ENCODE results near the gene GCNA. TPM values are rescaled to one million over a fixed set of nuclear protein-coding genes. Genes with fewer than 3 reads are reported as not detected.
A peak's percentile ranks its signal among the peaks of the same experiment; 100 is the strongest.

GCNA gene
- polyA plus RNA-seq, 1 of the 3 experiments (the other 2 are of a cell fraction), result 1.8 TPM

- Histone ChIP-seq H3K9me2 (no peaks in the 10 kb centered on the region), H3K27ac (ENCODE audit: low read depth in 2 of 2, low read length in 1 of 2) (no peak overlapping the region), H3F3A (replicated peaks; ENCODE audit: insufficient read depth) (no peaks in the 10 kb centered on the region), H3K27me3 (ENCODE audit: insufficient read depth) (no peaks in the 10 kb centered on the region; the same call in 1 of the 2 replicates), H3K9ac (no peak overlapping the region), H3K9me3 (no peaks in the 10 kb centered on the region), H2AFZ (ENCODE audit: low read depth) (no peak overlapping the region), H3K36me3 (replicated peaks in 1 of 2; ENCODE audit: control insufficient read depth in 1 of 2, insufficient read depth in 2 of 2, low read length in 1 of 2) (no peaks in the 10 kb centered on the region), H3K4me3 (ENCODE audit: low read depth in 2 of 2, low read length in 1 of 2) (no peak overlapping the region), H3K4me2 (no peak overlapping the region), H3K4me1 (ENCODE audit: control insufficient read depth in 1 of 2, insufficient read depth in 2 of 2, low read depth in 1 of 2, low read length in 1 of 2) (no peaks in the 10 kb centered on the region), H3K79me2 (ENCODE audit: insufficient read depth) (no peaks in the 10 kb centered on the region), H4K20me1 (ENCODE audit: insufficient read depth) (no peaks in the 10 kb centered on the region)
- WGBS (ENCODE audit: low lambda C conversion rate), result 50% methylated on average over 8 of the region's 9 CpGs
- ChIA-PET CTCF (no interaction called here), POLR2A (no interaction called here)
- no peak for TF ChIP-seq EP300 (IDR thresholded peaks at IDR 0.05; ENCODE audit: borderline replicate concordance in 1 of 2, low read depth in 1 of 2, low read length in 1 of 2)
- TF ChIP-seq JUND (IDR thresholded peaks at IDR 0.05), result no peak
- TF ChIP-seq USF2 (IDR thresholded peaks at IDR 0.05; ENCODE audit: borderline replicate concordance, low read depth, low read length), result no peak
- no peak for TF ChIP-seq NFIC (IDR thresholded peaks at IDR 0.05; ENCODE audit: borderline replicate concordance)
- TF ChIP-seq MXI1 (IDR thresholded peaks at IDR 0.05; ENCODE audit: low read depth, low read length), result no peak
- TF ChIP-seq TAF1 (IDR thresholded peaks at IDR 0.05; ENCODE audit: borderline replicate concordance, low read depth, low read length), result no peak
- TF ChIP-seq, protein P1, sequence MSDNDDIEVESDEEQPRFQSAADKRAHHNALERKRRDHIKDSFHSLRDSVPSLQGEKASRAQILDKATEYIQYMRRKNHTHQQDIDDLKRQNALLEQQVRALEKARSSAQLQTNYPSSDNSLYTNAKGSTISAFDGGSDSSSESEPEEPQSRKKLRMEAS (IDR thresholded peaks at IDR 0.05; ENCODE audit: low read depth), result no peak
- TF ChIP-seq SIN3A (IDR thresholded peaks at IDR 0.05; ENCODE audit: borderline replicate concordance, low read depth, low read length), result no peak
- TF ChIP-seq RAD21 (IDR thresholded peaks at IDR 0.05; ENCODE audit: low read length), result no peak
- DNase-seq, result no peak
These were observed 43.9 kb downstream of the GCNA start for GRCh38 chrX:71622032-71622575.

- Histone ChIP-seq H3K27me3 (ENCODE audit: insufficient read depth) (no peaks in the 10 kb centered on the region; the same call in 1 of the 2 replicates), H4K20me1 (ENCODE audit: insufficient read depth) (no peaks in the 10 kb centered on the region), H3F3A (replicated peaks; ENCODE audit: insufficient read depth) (no peaks in the 10 kb centered on the region), H2AFZ (ENCODE audit: low read depth) (no peak overlapping the region), H3K9me2 (no peaks in the 10 kb centered on the region), H3K4me1 (ENCODE audit: control insufficient read depth in 1 of 2, insufficient read depth in 2 of 2, low read depth in 1 of 2, low read length in 1 of 2) (no peaks in the 10 kb centered on the region), H3K9me3 (no peaks in the 10 kb centered on the region), H3K4me3 (ENCODE audit: low read depth in 2 of 2, low read length in 1 of 2) (no peak overlapping the region), H3K36me3 (replicated peaks in 1 of 2; ENCODE audit: control insufficient read depth in 1 of 2, insufficient read depth in 2 of 2, low read length in 1 of 2) (no peaks in the 10 kb centered on the region), H3K4me2 (no peak overlapping the region), H3K9ac (no peak overlapping the region), H3K79me2 (ENCODE audit: insufficient read depth) (no peaks in the 10 kb centered on the region), H3K27ac (ENCODE audit: low read depth in 2 of 2, low read length in 1 of 2) (no peak overlapping the region)
- WGBS (ENCODE audit: low lambda C conversion rate), result 41% methylated on average over 8 of the region's 13 CpGs
- DNase-seq, result peak; percentile 35
- CTCF ChIA-PET, result no interaction called here
- TF ChIP-seq CTCF (IDR thresholded peaks at IDR 0.05) (0 out of 2 replicates have a peak, but pooled peaks have one; percentile 11), CHD2 (IDR thresholded peaks at IDR 0.05; ENCODE audit: low read length, partially characterized antibody) (no peak), YY1 (IDR thresholded peaks at IDR 0.05; ENCODE audit: low read depth) (no peak), RXRA (IDR thresholded peaks at IDR 0.05; ENCODE audit: borderline replicate concordance, low read depth) (no peak)
- POLR2A ChIA-PET, result no interaction called here
These were observed 44.6 kb downstream of the GCNA start for GRCh38 chrX:71622576-71623450.
